ENCODE data around the gene CYB561D2. TPM values are rescaled to one million over a fixed set of nuclear protein-coding genes. Genes with fewer than 3 reads are reported as not detected.

The CYB561D2 gene
- total RNA-seq, 1 donor, result 25.0 TPM

Other genes starting within 250 kb of the CYB561D2 start
- 5.1 and 16.5 TPM in 2 replicates for gene SEMA3F, start 195.5 kb upstream of the CYB561D2 start, total RNA-seq
- gene GNAT1, start 159.3 kb upstream of the CYB561D2 start, total RNA-seq, result not detected in 2 replicates
- 0.29 and 0.36 TPM in 2 replicates for gene SLC38A3, start 145.6 kb upstream of the CYB561D2 start, total RNA-seq
- gene GNAI2, start 114.7 kb upstream of the CYB561D2 start, total RNA-seq, result 223 and 248 TPM in 2 replicates
- gene SEMA3B, start 81.7 kb upstream of the CYB561D2 start, total RNA-seq, result 5.9 and 10.1 TPM in 2 replicates
- gene LSMEM2, start 71.8 kb upstream of the CYB561D2 start, total RNA-seq, result not detected in 2 replicates
- gene IFRD2, start 58.4 kb upstream of the CYB561D2 start, total RNA-seq, result 60.4 and 65.1 TPM in 2 replicates
- gene HYAL3, start 51.5 kb upstream of the CYB561D2 start, total RNA-seq, result 1.8 and 4.1 TPM in 2 replicates
- 6.5 and 8.0 TPM in 2 replicates for gene NAA80, start 51.5 kb upstream of the CYB561D2 start, total RNA-seq
- under 0.01 and 0.59 TPM in 2 replicates for gene HYAL1, start 47.3 kb upstream of the CYB561D2 start, total RNA-seq
- 32.9 and 34.2 TPM in 2 replicates for gene HYAL2, start 28.1 kb upstream of the CYB561D2 start, total RNA-seq
- 15.9 and 16.6 TPM in 2 replicates for gene TUSC2, start 22.6 kb upstream of the CYB561D2 start, total RNA-seq
- 17.4 and 18.1 TPM in 2 replicates for gene RASSF1, start 10.0 kb upstream of the CYB561D2 start, total RNA-seq
- gene ZMYND10, start 5.1 kb upstream of the CYB561D2 start, total RNA-seq, result 0.88 and 2.9 TPM in 2 replicates
- gene NPRL2, start 87 bp upstream of the CYB561D2 start, total RNA-seq, result 21.7 and 22.1 TPM in 2 replicates
- gene TMEM115, start 8.7 kb downstream of the CYB561D2 start, total RNA-seq, result 61.6 and 73.1 TPM in 2 replicates
- gene CACNA2D2, start 152.8 kb downstream of the CYB561D2 start, total RNA-seq, result not detected in 2 replicates
- gene C3orf18, start 216.9 kb downstream of the CYB561D2 start, total RNA-seq, result 17.7 and 18.8 TPM in 2 replicates
- 8.5 and 8.7 TPM in 2 replicates for gene HEMK1, start 218.7 kb downstream of the CYB561D2 start, total RNA-seq